Endometrial microvascular endothelial cells (primary cell): ENCODE results near the gene RTTN. TPM values are rescaled to one million over a fixed set of nuclear protein-coding genes. Genes with fewer than 3 reads are reported as not detected.
"Not testable (repeated sequence)": the region's sequence is repeated elsewhere in the genome, so short reads cannot be mapped to it uniquely, and the experiment has no call there.

Source experiments
- in situ Hi-C: cut with HindIII; loops from 2 replicates; pipeline ENCODE4 v1.10.0; 2017; ENCODE audit warnings: low sequenced_read_pairs, low pct_unique_long_range_greater_than_20kb; ENCODE audit errors: inconsistent ontology term
- total RNA-seq: library from RNA; depleted of rRNA; stranded (reverse); fragments of >200 nt; gene quantifications from one replicate; pipeline ENCODE4 v1.2.3, GENCODE V29; 2015; ENCODE audit errors: inconsistent ontology term

The RTTN gene
- total RNA-seq, 1 donor from 2014 or later, result 26.1 TPM

- in situ Hi-C loops, result no loop called here
These were observed 92.0 kb downstream of the RTTN start for GRCh38 chr18:70113511-70113910.

GRCh38 chr18:70110678-70111077 lies 94.8 kb downstream of the RTTN start:
- in situ Hi-C loops, result no loop called here

- in situ Hi-C loops, result no loop called here
These were observed 98.4 kb downstream of the RTTN start for GRCh38 chr18:70107091-70107490.

- in situ Hi-C loops, result not testable (repeated sequence)
These were observed 102.6 kb downstream of the RTTN start for GRCh38 chr18:70102854-70103253.

- in situ Hi-C loops, result no loop called here
These were observed 115.6 kb downstream of the RTTN start for GRCh38 chr18:70089858-70090257.

GRCh38 chr18:70086085-70086484 lies 119.4 kb downstream of the RTTN start:
- in situ Hi-C loops, result no loop called here

GRCh38 chr18:70085641-70086040 lies 119.8 kb downstream of the RTTN start:
- in situ Hi-C loops, result no loop called here

GRCh38 chr18:70082430-70082829 lies 123.1 kb downstream of the RTTN start:
- in situ Hi-C loops, result no loop called here

- in situ Hi-C loops, result no loop called here
These were observed 127.4 kb downstream of the RTTN start for GRCh38 chr18:70078106-70078505.

GRCh38 chr18:70075906-70076305 lies 129.6 kb downstream of the RTTN start:
- in situ Hi-C loops, result no loop called here

GRCh38 chr18:70074116-70074515 lies 131.4 kb downstream of the RTTN start:
- in situ Hi-C loops, result no loop called here

- in situ Hi-C loops, result no loop called here
These were observed 132.1 kb downstream of the RTTN start for GRCh38 chr18:70073432-70073831.

- in situ Hi-C loops, result no loop called here
These were observed 132.8 kb downstream of the RTTN start for GRCh38 chr18:70072678-70073077.

- in situ Hi-C loops, result no loop called here
These were observed 135.5 kb downstream of the RTTN start for GRCh38 chr18:70069965-70070364.

- in situ Hi-C loops, result no loop called here
These were observed 136.1 kb downstream of the RTTN start for GRCh38 chr18:70069382-70069781.

- in situ Hi-C loops, result no loop called here
These were observed 136.5 kb downstream of the RTTN start for GRCh38 chr18:70068981-70069380.

- in situ Hi-C loops, result no loop called here
These were observed 145.8 kb downstream of the RTTN start for GRCh38 chr18:70059684-70060083.

GRCh38 chr18:70058916-70059315 lies 146.6 kb downstream of the RTTN start:
- in situ Hi-C loops, result no loop called here

GRCh38 chr18:70047931-70048603 lies 157.4 kb downstream of the RTTN start:
- in situ Hi-C loops, result no loop called here

GRCh38 chr18:70046796-70047195 lies 158.7 kb downstream of the RTTN start:
- in situ Hi-C loops, result no loop called here

GRCh38 chr18:70046207-70046606 lies 159.3 kb downstream of the RTTN start:
- in situ Hi-C loops, result no loop called here
